Measurements from ENCODE around the gene NTM.

- TF ChIP-seq SP1 (IDR thresholded peaks at IDR 0.05; ENCODE audit: low read depth, low read length): no peak
- no peak for TF ChIP-seq POLR2A (IDR thresholded peaks at IDR 0.05; ENCODE audit: control extremely low read depth in 1 of 2, low read depth in 2 of 2, low read length in 2 of 2)
- no peak for TF ChIP-seq CTCF (IDR thresholded peaks at IDR 0.05; ENCODE audit: control extremely low read depth in 1 of 3, insufficient read depth in 1 of 3, low read depth in 1 of 3, low read length in 3 of 3)
- no peak for TF ChIP-seq BACH1 (IDR thresholded peaks at IDR 0.05; ENCODE audit: low read length)
- no peak for TF ChIP-seq HDAC6 (IDR thresholded peaks at IDR 0.05; ENCODE audit: low read depth, low read length)
- no peak for TF ChIP-seq POLR2AphosphoS5 (IDR thresholded peaks at IDR 0.05; ENCODE audit: low read depth, low read length)
- no peak for TF ChIP-seq CREB1 (IDR thresholded peaks at IDR 0.05)
- no peak for TF ChIP-seq EP300 (IDR thresholded peaks at IDR 0.05; ENCODE audit: borderline replicate concordance in 1 of 2, low read depth in 2 of 2, low read length in 2 of 2)
- no peak for TF ChIP-seq CEBPB (IDR thresholded peaks at IDR 0.05; ENCODE audit: low read depth, low read length)
- no peak for TF ChIP-seq NANOG (IDR thresholded peaks at IDR 0.05; ENCODE audit: insufficient read depth, low read depth, low read length, poor library complexity, severe bottlenecking)
- no peak for TF ChIP-seq NRF1 (IDR thresholded peaks at IDR 0.05; ENCODE audit: low read depth, low read length)
- no peak for TF ChIP-seq YY1 (IDR thresholded peaks at IDR 0.05; ENCODE audit: low read depth, low read length)
- TF ChIP-seq KDM5A (IDR thresholded peaks at IDR 0.05; ENCODE audit: low read length): no peak
These were observed 77.5 kb downstream of the NTM start for GRCh38 chr11:131447898-131448297.
